OCI-LY1 (cell line): ENCODE measurements around the gene PIH1D1.

Experiments used
- H2AFZ ChIP-seq: fragments of 200-600 bp; sonication (generic), shearing (Covaris generic); 2 replicates; pipeline ENCODE4 v1.6.0; 2014; ENCODE audit warnings: antibody characterized with exemption, mild to moderate bottlenecking, low read length
- H3F3A ChIP-seq: fragments of 200-600 bp; sonication (generic), shearing (Covaris generic); 2 replicates; pipeline ENCODE4 v1.6.0; 2014; ENCODE audit warnings: mild to moderate bottlenecking, antibody characterized with exemption, low read length, moderate library complexity; ENCODE audit not compliant: insufficient read depth
- H3K27ac ChIP-seq: fragments of 200-600 bp; sonication (generic); 2 replicates; pipeline ENCODE4 v1.5.1; 2014; ENCODE audit warnings: low read length, mixed run types, mild to moderate bottlenecking, low read depth; ENCODE audit not compliant: poor library complexity, severe bottlenecking
- H3K27me3 ChIP-seq: fragments of 200-600 bp; sonication (generic); 2 replicates; pipeline ENCODE4 v1.6.0; 2014; ENCODE audit warnings: antibody characterized with exemption, mild to moderate bottlenecking, low read length, moderate library complexity; ENCODE audit not compliant: insufficient read depth
- H3K36me3 ChIP-seq: fragments of 200-600 bp; sonication (generic); 2 replicates; pipeline ENCODE4 v1.6.1; 2014; ENCODE audit warnings: mild to moderate bottlenecking, antibody characterized with exemption, low read length, moderate library complexity, mixed read lengths; ENCODE audit not compliant: insufficient read depth
- H3K4me1 ChIP-seq: fragments of 200-600 bp; sonication (generic); 2 replicates; pipeline ENCODE4 v1.5.1; 2014; ENCODE audit warnings: mild to moderate bottlenecking, low read length, moderate library complexity; ENCODE audit not compliant: insufficient read depth, severe bottlenecking
- H3K4me2 ChIP-seq: fragments of 200-600 bp; sonication (generic), shearing (Covaris generic); 2 replicates; pipeline ENCODE4 v1.6.1; 2014; ENCODE audit warnings: low read length
- H3K4me3 ChIP-seq: fragments of 200-600 bp; sonication (generic); 2 replicates; pipeline ENCODE4 v1.5.1; 2014; ENCODE audit warnings: low read length, low read depth, mild to moderate bottlenecking, mixed read lengths; ENCODE audit not compliant: poor library complexity, severe bottlenecking
- H3K79me2 ChIP-seq: fragments of 200-600 bp; shearing (Covaris generic); 2 replicates; pipeline ENCODE4 v1.6.1; 2016; ENCODE audit warnings: mixed run types, low read length, mixed read lengths; ENCODE audit not compliant: insufficient read depth
- H3K9ac ChIP-seq: fragments of 200-600 bp; sonication (generic), shearing (Covaris generic); 2 replicates; pipeline ENCODE4 v1.6.1; 2014; ENCODE audit warnings: mild to moderate bottlenecking, low read length, mixed read lengths
- H3K9me2 ChIP-seq: fragments of 200-600 bp; sonication (generic), shearing (Covaris generic); 2 replicates; pipeline ENCODE4 v1.6.1; 2014; ENCODE audit warnings: low read depth, mild to moderate bottlenecking, low read length, mixed read lengths
- H3K9me3 ChIP-seq: fragments of 200-600 bp; shearing (Covaris generic); 2 replicates; pipeline ENCODE4 v1.6.1; 2014; ENCODE audit warnings: low read length, mixed read lengths
- H4K20me1 ChIP-seq: fragments of 200-600 bp; sonication (generic), shearing (Covaris generic); 2 replicates; pipeline ENCODE4 v1.6.0; 2016; ENCODE audit warnings: mild to moderate bottlenecking, low read length; ENCODE audit not compliant: insufficient read depth
- CTCF ChIP-seq: fragments of 200-600 bp; sonication (generic), shearing (Covaris generic); IDR thresholded peaks from 2 replicates; pipeline ENCODE4 v1.5.1; 2017; ENCODE audit warnings: mild to moderate bottlenecking, antibody characterized with exemption, low read length, moderate library complexity, mixed read lengths
- EZH2 ChIP-seq: fragments of 200-600 bp; sonication (generic), shearing (Covaris generic); IDR thresholded peaks from 2 replicates; pipeline ENCODE4 v1.8.0; 2017; ENCODE audit warnings: borderline replicate concordance, mixed run types, mild to moderate bottlenecking, antibody characterized with exemption, low read length, moderate library complexity, mixed read lengths

Gene PIH1D1

DNA sequence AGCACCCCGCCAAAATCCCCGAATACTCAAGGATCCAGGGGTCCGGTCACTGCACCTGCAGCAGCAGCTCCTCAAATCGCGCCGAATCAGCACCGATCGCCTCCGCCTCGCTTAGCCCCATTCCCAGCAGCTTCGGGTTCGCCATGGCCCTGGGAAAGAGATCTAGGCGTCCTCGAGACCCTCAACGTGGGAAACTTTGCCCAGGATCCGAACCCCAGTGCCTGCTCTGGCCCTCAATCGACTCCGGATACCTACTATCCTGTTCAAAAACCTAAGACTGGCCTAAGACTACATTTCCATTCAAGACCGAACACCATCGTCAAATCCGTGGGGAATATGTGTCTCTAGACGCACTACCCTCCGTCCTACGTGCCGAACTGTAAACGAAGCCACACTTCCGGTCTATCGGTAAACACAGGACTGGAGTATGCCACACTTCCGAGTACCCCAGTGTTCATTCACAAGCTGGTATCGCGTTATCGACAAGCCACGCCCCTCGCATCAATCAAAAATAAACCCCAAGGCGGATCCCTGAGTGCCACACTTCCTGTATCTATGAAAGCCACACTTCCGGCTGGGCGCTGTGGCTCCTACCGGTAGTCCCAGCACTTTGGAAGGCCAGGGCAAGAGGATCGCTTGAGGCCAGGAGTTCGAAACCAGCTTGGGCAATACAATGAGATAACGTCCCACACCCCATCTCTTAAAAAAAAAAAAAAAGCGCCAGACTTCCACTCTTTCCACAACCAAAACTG, at the start of gene PIH1D1:
Gene PIH1D1 (minus strand): TSS at position 385 of the 752 bp plus-strand sequence. CDS start 240 bp downstream, at position 145.
- H3K27ac ChIP-seq, result peak within 1 kb of the TSS; percentile 89
- H3F3A ChIP-seq, result peaks cover 7% of the 10 kb centered on the region; the same call in 1 of the 2 replicates
- H3K4me3 ChIP-seq, result peak within 1 kb of the TSS; percentile 77
- H2AFZ ChIP-seq, result no peak within 1 kb of the TSS
- H3K79me2 ChIP-seq, result peaks cover 7% of the 10 kb centered on the region; the same call in 1 of the 2 replicates
- H3K9me3 ChIP-seq, result no peaks in the 10 kb centered on the region
- peak within 1 kb of the TSS; percentile 91 for H3K4me2 ChIP-seq
- H3K9me2 ChIP-seq, result no peaks in the 10 kb centered on the region
- peaks cover 24% of the 10 kb centered on the region for H3K4me1 ChIP-seq
- peak within 1 kb of the TSS; percentile 99 for H3K9ac ChIP-seq
- H3K27me3 ChIP-seq, result no peaks in the 10 kb centered on the region
- no peaks in the 10 kb centered on the region for H4K20me1 ChIP-seq
- peaks cover 31% of the 10 kb centered on the region for H3K36me3 ChIP-seq
- TF ChIP-seq CTCF (no peak), EZH2 (no peak)

GRCh38 chr19:49499030-49499670, 47.5 kb upstream of the PIH1D1 start:
- Histone ChIP-seq H3K27ac (no peak overlapping the region), H2AFZ (no peak overlapping the region), H3K9ac (peak overlapping the region; percentile 100; the same call in 1 of the 2 replicates), H4K20me1 (no peaks in the 10 kb centered on the region), H3K4me2 (peak overlapping the region; percentile 79), H3K36me3 (peaks cover 41% of the 10 kb centered on the region), H3K4me1 (peaks cover 50% of the 10 kb centered on the region), H3K4me3 (peak overlapping the region; percentile 99), H3K9me3 (no peaks in the 10 kb centered on the region), H3F3A (0 out of 2 replicates have a peak, but pooled peaks cover under 1% of the 10 kb centered on the region), H3K27me3 (no peaks in the 10 kb centered on the region), H3K9me2 (no peaks in the 10 kb centered on the region), H3K79me2 (peaks cover 6% of the 10 kb centered on the region; the same call in 1 of the 2 replicates)
- no peak for TF ChIP-seq EZH2
- no peak for TF ChIP-seq CTCF

- Histone ChIP-seq H4K20me1 (no peaks in the 10 kb centered on the region), H3K4me3 (peak overlapping the region; percentile 99), H3K4me2 (peak overlapping the region; percentile 79), H3F3A (0 out of 2 replicates have a peak, but pooled peaks cover 3% of the 10 kb centered on the region), H2AFZ (no peak overlapping the region), H3K36me3 (peaks cover 42% of the 10 kb centered on the region), H3K9me3 (no peaks in the 10 kb centered on the region), H3K4me1 (peaks cover 50% of the 10 kb centered on the region), H3K9me2 (no peaks in the 10 kb centered on the region), H3K9ac (peak overlapping the region; percentile 100; the same call in 1 of the 2 replicates), H3K27me3 (no peaks in the 10 kb centered on the region), H3K27ac (no peak overlapping the region), H3K79me2 (peaks cover 6% of the 10 kb centered on the region; the same call in 1 of the 2 replicates)
- TF ChIP-seq EZH2, result no peak
- no peak for TF ChIP-seq CTCF
These were observed 46.9 kb upstream of the PIH1D1 start for GRCh38 chr19:49498475-49498874.
